Measurements from ENCODE around the gene GRK5.

The GRK5 gene

DNA sequence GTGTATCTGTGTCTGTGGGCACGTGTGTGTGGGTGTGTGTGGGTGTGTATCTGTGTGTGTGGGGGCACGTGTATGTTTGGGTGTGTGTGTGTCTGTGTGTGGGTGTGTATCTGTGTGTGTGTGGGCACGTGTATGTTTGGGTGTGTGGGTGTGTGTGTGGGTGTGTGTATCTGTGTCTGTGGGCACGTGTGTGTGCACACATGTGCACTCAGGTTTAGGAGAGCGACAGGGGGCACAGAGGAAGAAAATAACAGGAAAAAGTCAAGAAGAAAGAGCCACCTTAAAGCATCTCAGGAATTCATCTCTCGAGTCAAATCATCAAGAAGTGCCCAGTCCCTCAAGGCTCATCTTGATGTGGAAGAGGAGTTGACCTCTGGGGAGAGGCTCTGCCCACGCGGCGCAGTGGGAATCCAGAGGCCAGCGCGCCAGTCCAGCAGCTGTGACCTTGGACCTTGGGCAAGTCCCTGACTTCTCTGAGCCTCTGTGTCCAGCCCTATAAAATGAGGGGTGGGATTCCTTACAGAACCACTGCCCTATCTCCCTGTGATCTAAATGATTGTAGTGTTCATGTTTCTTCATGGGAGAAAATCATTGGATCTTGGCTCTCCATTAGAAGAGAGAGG lies 187.4 kb downstream of the GRK5 start:
- H4K5ac ChIP-seq (ENCODE audit: low read length): no peak overlapping the region
- H3K4me3 ChIP-seq (ENCODE audit: low read length): no peak overlapping the region
- H3K36me3 ChIP-seq (ENCODE audit: control insufficient read depth, insufficient read depth, low read length): no peaks in the 10 kb centered on the region
- H3K27me3 ChIP-seq (ENCODE audit: insufficient read depth, low read length, poor library complexity): no peaks in the 10 kb centered on the region
- no peak overlapping the region for H3K56ac ChIP-seq (ENCODE audit: low read length)
- H3K4ac ChIP-seq (ENCODE audit: low read depth, low read length): no peak overlapping the region
- no peak overlapping the region for H2BK15ac ChIP-seq (replicated peaks; ENCODE audit: low read depth)
- H3K23ac ChIP-seq (ENCODE audit: low read length): no peak overlapping the region
- no peak overlapping the region for H3K18ac ChIP-seq (ENCODE audit: low read length)
- H3K27ac ChIP-seq (ENCODE audit: low read depth, low read length): no peak overlapping the region
- no CpG with 5 or more reads among the region's 11 CpGs for WGBS (ENCODE audit: extremely low coverage, insufficient coverage, low lambda C conversion rate)
- no peak overlapping the region for H2BK120ac ChIP-seq (ENCODE audit: low read depth, low read length)
- no peak overlapping the region for H2BK5ac ChIP-seq (ENCODE audit: low read length)
- H3K4me2 ChIP-seq (ENCODE audit: low read length): no peak overlapping the region
- H3K4me1 ChIP-seq (ENCODE audit: control insufficient read depth, low read depth, low read length): no peaks in the 10 kb centered on the region
- no peaks in the 10 kb centered on the region for H3K79me2 ChIP-seq (ENCODE audit: control insufficient read depth, insufficient read depth, low read length)
- no peak for DNase-seq
- H2AK5ac ChIP-seq (ENCODE audit: low read length): no peak overlapping the region
- no peak overlapping the region for H4K8ac ChIP-seq (ENCODE audit: low read depth, low read length)
- no peaks in the 10 kb centered on the region for H3K79me1 ChIP-seq (ENCODE audit: low read length)
- no peak overlapping the region for H3K9ac ChIP-seq (ENCODE audit: low read length)

DNA sequence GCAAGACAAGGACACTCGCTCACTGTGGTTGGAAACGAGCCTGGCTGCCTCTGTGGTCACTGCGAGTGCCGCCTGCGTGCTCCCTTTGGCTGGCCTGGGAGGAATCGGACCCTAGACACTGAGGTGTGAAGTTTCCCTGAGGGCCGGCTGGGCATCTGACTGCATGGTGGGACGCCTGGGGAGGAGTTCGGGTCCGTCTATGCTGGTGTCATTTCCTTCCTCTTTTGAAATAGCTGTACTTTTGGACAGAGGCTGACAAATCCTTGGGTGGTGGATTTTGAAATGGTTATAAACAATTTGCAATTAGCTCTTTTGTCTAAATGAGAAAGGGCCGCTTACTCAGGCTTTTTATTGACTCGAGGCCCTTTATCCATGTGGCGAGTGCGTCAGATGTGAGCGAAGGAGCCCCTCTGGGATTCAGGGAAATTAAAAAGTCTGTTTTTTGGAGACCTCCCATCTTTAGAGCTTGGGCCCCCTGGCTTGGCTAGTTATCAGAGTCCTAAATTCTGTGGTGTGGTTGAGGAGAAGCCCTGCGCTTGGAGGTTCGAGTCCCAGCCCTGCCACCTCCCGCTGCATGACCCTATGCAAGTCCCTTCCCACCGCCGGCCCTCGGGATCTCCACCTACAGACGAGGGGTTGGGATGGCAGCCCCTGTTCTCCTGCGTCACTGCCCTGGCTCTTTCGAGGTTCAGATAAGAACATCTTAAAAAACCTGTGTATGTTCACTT lies 188.1 kb downstream of the GRK5 start:
- no peak overlapping the region for H2BK5ac ChIP-seq (ENCODE audit: low read length)
- H4K5ac ChIP-seq (ENCODE audit: low read length): no peak overlapping the region
- H3K23ac ChIP-seq (ENCODE audit: low read length): peak overlapping the region; percentile 94
- H3K36me3 ChIP-seq (ENCODE audit: control insufficient read depth, insufficient read depth, low read length): no peaks in the 10 kb centered on the region
- H3K56ac ChIP-seq (ENCODE audit: low read length): no peak overlapping the region
- no peaks in the 10 kb centered on the region for H3K27me3 ChIP-seq (ENCODE audit: insufficient read depth, low read length, poor library complexity)
- H3K79me2 ChIP-seq (ENCODE audit: control insufficient read depth, insufficient read depth, low read length): no peaks in the 10 kb centered on the region
- no peak overlapping the region for H4K8ac ChIP-seq (ENCODE audit: low read depth, low read length)
- no peaks in the 10 kb centered on the region for H3K79me1 ChIP-seq (ENCODE audit: low read length)
- H2BK15ac ChIP-seq (replicated peaks; ENCODE audit: low read depth): no peak overlapping the region
- H3K4ac ChIP-seq (ENCODE audit: low read depth, low read length): no peak overlapping the region
- H3K4me1 ChIP-seq (ENCODE audit: control insufficient read depth, low read depth, low read length): no peaks in the 10 kb centered on the region
- H3K18ac ChIP-seq (ENCODE audit: low read length): no peak overlapping the region
- no peak overlapping the region for H2AK5ac ChIP-seq (ENCODE audit: low read length)
- no peak overlapping the region for H3K9ac ChIP-seq (ENCODE audit: low read length)
- peak; percentile 24 for DNase-seq
- no peak overlapping the region for H3K27ac ChIP-seq (ENCODE audit: low read depth, low read length)
- no peak overlapping the region for H3K4me3 ChIP-seq (ENCODE audit: low read length)
- no CpG with 5 or more reads among the region's 24 CpGs for WGBS (ENCODE audit: extremely low coverage, insufficient coverage, low lambda C conversion rate)
- H3K4me2 ChIP-seq (ENCODE audit: low read length): no peak overlapping the region
- H2BK120ac ChIP-seq (ENCODE audit: low read depth, low read length): no peak overlapping the region

GRCh38 chr10:119396008-119396708 lies 188.8 kb downstream of the GRK5 start:
- H3K36me3 ChIP-seq (ENCODE audit: control insufficient read depth, insufficient read depth, low read length): no peaks in the 10 kb centered on the region
- H3K27me3 ChIP-seq (ENCODE audit: insufficient read depth, low read length, poor library complexity): no peaks in the 10 kb centered on the region
- no peak overlapping the region for H3K23ac ChIP-seq (ENCODE audit: low read length)
- no peak overlapping the region for H3K27ac ChIP-seq (ENCODE audit: low read depth, low read length)
- H3K79me2 ChIP-seq (ENCODE audit: control insufficient read depth, insufficient read depth, low read length): no peaks in the 10 kb centered on the region
- no peak overlapping the region for H2AK5ac ChIP-seq (ENCODE audit: low read length)
- H4K8ac ChIP-seq (ENCODE audit: low read depth, low read length): no peak overlapping the region
- no peak overlapping the region for H2BK5ac ChIP-seq (ENCODE audit: low read length)
- no peaks in the 10 kb centered on the region for H3K4me1 ChIP-seq (ENCODE audit: control insufficient read depth, low read depth, low read length)
- no peak for DNase-seq
- WGBS (ENCODE audit: extremely low coverage, insufficient coverage, low lambda C conversion rate): no CpG with 5 or more reads among the region's 10 CpGs
- H3K4me3 ChIP-seq (ENCODE audit: low read length): no peak overlapping the region
- H3K79me1 ChIP-seq (ENCODE audit: low read length): no peaks in the 10 kb centered on the region
- no peak overlapping the region for H4K5ac ChIP-seq (ENCODE audit: low read length)
- no peak overlapping the region for H3K9ac ChIP-seq (ENCODE audit: low read length)
- H3K18ac ChIP-seq (ENCODE audit: low read length): no peak overlapping the region
- no peak overlapping the region for H2BK15ac ChIP-seq (replicated peaks; ENCODE audit: low read depth)
- H3K4me2 ChIP-seq (ENCODE audit: low read length): no peak overlapping the region
- no peak overlapping the region for H3K4ac ChIP-seq (ENCODE audit: low read depth, low read length)
- no peak overlapping the region for H2BK120ac ChIP-seq (ENCODE audit: low read depth, low read length)
- no peak overlapping the region for H3K56ac ChIP-seq (ENCODE audit: low read length)

GRCh38 chr10:119396709-119397071 lies 189.3 kb downstream of the GRK5 start:
- no peak overlapping the region for H3K56ac ChIP-seq (ENCODE audit: low read length)
- no peak overlapping the region for H3K4me2 ChIP-seq (ENCODE audit: low read length)
- no peak overlapping the region for H3K4me3 ChIP-seq (ENCODE audit: low read length)
- no peak overlapping the region for H2BK120ac ChIP-seq (ENCODE audit: low read depth, low read length)
- H2AK5ac ChIP-seq (ENCODE audit: low read length): no peak overlapping the region
- no CpG with 5 or more reads among the region's 1 CpG for WGBS (ENCODE audit: extremely low coverage, insufficient coverage, low lambda C conversion rate)
- no peak overlapping the region for H3K9ac ChIP-seq (ENCODE audit: low read length)
- no peaks in the 10 kb centered on the region for H3K4me1 ChIP-seq (ENCODE audit: control insufficient read depth, low read depth, low read length)
- H3K36me3 ChIP-seq (ENCODE audit: control insufficient read depth, insufficient read depth, low read length): no peaks in the 10 kb centered on the region
- H3K18ac ChIP-seq (ENCODE audit: low read length): no peak overlapping the region
- H2BK15ac ChIP-seq (replicated peaks; ENCODE audit: low read depth): no peak overlapping the region
- H4K5ac ChIP-seq (ENCODE audit: low read length): no peak overlapping the region
- DNase-seq: no peak
- no peaks in the 10 kb centered on the region for H3K27me3 ChIP-seq (ENCODE audit: insufficient read depth, low read length, poor library complexity)
- H3K27ac ChIP-seq (ENCODE audit: low read depth, low read length): no peak overlapping the region
- no peak overlapping the region for H3K4ac ChIP-seq (ENCODE audit: low read depth, low read length)
- no peak overlapping the region for H4K8ac ChIP-seq (ENCODE audit: low read depth, low read length)
- no peak overlapping the region for H2BK5ac ChIP-seq (ENCODE audit: low read length)
- no peaks in the 10 kb centered on the region for H3K79me1 ChIP-seq (ENCODE audit: low read length)
- H3K79me2 ChIP-seq (ENCODE audit: control insufficient read depth, insufficient read depth, low read length): no peaks in the 10 kb centered on the region
- no peak overlapping the region for H3K23ac ChIP-seq (ENCODE audit: low read length)

GRCh38 chr10:119397416-119397815 lies 190.0 kb downstream of the GRK5 start:
- no CpG with 5 or more reads among the region's 6 CpGs for WGBS (ENCODE audit: extremely low coverage, insufficient coverage, low lambda C conversion rate)
- Histone ChIP-seq H4K8ac (ENCODE audit: low read depth, low read length) (no peak overlapping the region), H3K27ac (ENCODE audit: low read depth, low read length) (no peak overlapping the region), H3K18ac (ENCODE audit: low read length) (no peak overlapping the region), H2BK120ac (ENCODE audit: low read depth, low read length) (no peak overlapping the region), H3K79me2 (ENCODE audit: control insufficient read depth, insufficient read depth, low read length) (no peaks in the 10 kb centered on the region), H3K23ac (ENCODE audit: low read length) (no peak overlapping the region), H2AK5ac (ENCODE audit: low read length) (no peak overlapping the region), H3K79me1 (ENCODE audit: low read length) (no peaks in the 10 kb centered on the region), H2BK5ac (ENCODE audit: low read length) (no peak overlapping the region), H2BK15ac (replicated peaks; ENCODE audit: low read depth) (no peak overlapping the region), H3K27me3 (ENCODE audit: insufficient read depth, low read length, poor library complexity) (no peaks in the 10 kb centered on the region), H3K36me3 (ENCODE audit: control insufficient read depth, insufficient read depth, low read length) (no peaks in the 10 kb centered on the region), H3K4ac (ENCODE audit: low read depth, low read length) (no peak overlapping the region), H3K4me1 (ENCODE audit: control insufficient read depth, low read depth, low read length) (no peaks in the 10 kb centered on the region), H4K5ac (ENCODE audit: low read length) (no peak overlapping the region), H3K4me3 (ENCODE audit: low read length) (no peak overlapping the region), H3K4me2 (ENCODE audit: low read length) (no peak overlapping the region), H3K56ac (ENCODE audit: low read length) (no peak overlapping the region), H3K9ac (ENCODE audit: low read length) (no peak overlapping the region)
- DNase-seq: no peak

All from mesendoderm (in vitro differentiated cells).